PC-3 (cell line): ENCODE data around the gene TIAM1.

Experiments used
- EZH2 ChIP-seq: fragments of 300-600 bp; sonication (generic); IDR thresholded peaks from one replicate; pipeline ENCODE4 v1.6.1; 2017; ENCODE audit warnings: antibody characterized with exemption, mild to moderate bottlenecking, low read length; ENCODE audit not compliant: unreplicated experiment
- TF ChIP-seq, protein P1 (sequence below): fragments of 300-600 bp; sonication (generic); conservative IDR thresholded peaks from 2 replicates; pipeline ENCODE4 v1.5.1; 2017; ENCODE audit warnings: antibody characterized with exemption, low read depth, mild to moderate bottlenecking, low read length

GRCh38 chr21:31286621-31287020 lies 57.4 kb downstream of the TIAM1 start:
- TF ChIP-seq, protein P1, sequence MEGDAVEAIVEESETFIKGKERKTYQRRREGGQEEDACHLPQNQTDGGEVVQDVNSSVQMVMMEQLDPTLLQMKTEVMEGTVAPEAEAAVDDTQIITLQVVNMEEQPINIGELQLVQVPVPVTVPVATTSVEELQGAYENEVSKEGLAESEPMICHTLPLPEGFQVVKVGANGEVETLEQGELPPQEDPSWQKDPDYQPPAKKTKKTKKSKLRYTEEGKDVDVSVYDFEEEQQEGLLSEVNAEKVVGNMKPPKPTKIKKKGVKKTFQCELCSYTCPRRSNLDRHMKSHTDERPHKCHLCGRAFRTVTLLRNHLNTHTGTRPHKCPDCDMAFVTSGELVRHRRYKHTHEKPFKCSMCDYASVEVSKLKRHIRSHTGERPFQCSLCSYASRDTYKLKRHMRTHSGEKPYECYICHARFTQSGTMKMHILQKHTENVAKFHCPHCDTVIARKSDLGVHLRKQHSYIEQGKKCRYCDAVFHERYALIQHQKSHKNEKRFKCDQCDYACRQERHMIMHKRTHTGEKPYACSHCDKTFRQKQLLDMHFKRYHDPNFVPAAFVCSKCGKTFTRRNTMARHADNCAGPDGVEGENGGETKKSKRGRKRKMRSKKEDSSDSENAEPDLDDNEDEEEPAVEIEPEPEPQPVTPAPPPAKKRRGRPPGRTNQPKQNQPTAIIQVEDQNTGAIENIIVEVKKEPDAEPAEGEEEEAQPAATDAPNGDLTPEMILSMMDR, result no peak
- TF ChIP-seq EZH2, result no peak
